WERI-Rb-1 (cell line): Measurements from ENCODE around the gene HOXB3.
A peak's percentile ranks its signal among the peaks of the same experiment; 100 is the strongest.

Experiments used
- DNase-seq: peaks from one replicate; pipeline ENCODE4 v3.0.0-alpha.2; 2020
- H3K27ac ChIP-seq: fragments of 250-450 bp; sonication (Bioruptor Pico); 2 replicates; pipeline ENCODE4 v1.5.1; 2020; ENCODE audit warnings: mild to moderate bottlenecking, moderate library complexity
- H3K27me3 ChIP-seq: fragments of 250-450 bp; sonication (Bioruptor Pico); 2 replicates; pipeline ENCODE4 v1.5.1; 2021; ENCODE audit warnings: mild to moderate bottlenecking, low read depth, moderate library complexity; ENCODE audit not compliant: insufficient read depth, severe bottlenecking
- H3K36me3 ChIP-seq: fragments of 250-450 bp; sonication (Bioruptor Pico); 2 replicates; pipeline ENCODE4 v1.5.1; 2020; ENCODE audit warnings: mild to moderate bottlenecking, moderate library complexity
- H3K4me3 ChIP-seq: 2 replicates; pipeline ENCODE4 v1.5.1; 2011; ENCODE audit warnings: low read depth, mild to moderate bottlenecking, control low read depth, low read length
- H3K9me3 ChIP-seq: fragments of 250-450 bp; sonication (Bioruptor Pico); 2 replicates; pipeline ENCODE4 v1.5.1; 2021; ENCODE audit warnings: mild to moderate bottlenecking, moderate library complexity; ENCODE audit not compliant: severe bottlenecking
- TF ChIP-seq, protein P1 (sequence below): IDR thresholded peaks from 2 replicates; pipeline ENCODE4 v1.5.1; 2011; ENCODE audit warnings: low read depth, mild to moderate bottlenecking, control low read depth, inconsistent platforms, low read length

The HOXB3 gene

GRCh38 chr17:48609759-48610281 is 19.8 kb upstream of the HOXB3 start:
- H3K27me3 ChIP-seq = peaks cover 72% of the 10 kb centered on the region
- peak; percentile 51 for DNase-seq
- H3K27ac ChIP-seq = peak overlapping the region; percentile 59
- H3K36me3 ChIP-seq = no peaks in the 10 kb centered on the region
- H3K9me3 ChIP-seq = no peaks in the 10 kb centered on the region
- TF ChIP-seq, protein P1, sequence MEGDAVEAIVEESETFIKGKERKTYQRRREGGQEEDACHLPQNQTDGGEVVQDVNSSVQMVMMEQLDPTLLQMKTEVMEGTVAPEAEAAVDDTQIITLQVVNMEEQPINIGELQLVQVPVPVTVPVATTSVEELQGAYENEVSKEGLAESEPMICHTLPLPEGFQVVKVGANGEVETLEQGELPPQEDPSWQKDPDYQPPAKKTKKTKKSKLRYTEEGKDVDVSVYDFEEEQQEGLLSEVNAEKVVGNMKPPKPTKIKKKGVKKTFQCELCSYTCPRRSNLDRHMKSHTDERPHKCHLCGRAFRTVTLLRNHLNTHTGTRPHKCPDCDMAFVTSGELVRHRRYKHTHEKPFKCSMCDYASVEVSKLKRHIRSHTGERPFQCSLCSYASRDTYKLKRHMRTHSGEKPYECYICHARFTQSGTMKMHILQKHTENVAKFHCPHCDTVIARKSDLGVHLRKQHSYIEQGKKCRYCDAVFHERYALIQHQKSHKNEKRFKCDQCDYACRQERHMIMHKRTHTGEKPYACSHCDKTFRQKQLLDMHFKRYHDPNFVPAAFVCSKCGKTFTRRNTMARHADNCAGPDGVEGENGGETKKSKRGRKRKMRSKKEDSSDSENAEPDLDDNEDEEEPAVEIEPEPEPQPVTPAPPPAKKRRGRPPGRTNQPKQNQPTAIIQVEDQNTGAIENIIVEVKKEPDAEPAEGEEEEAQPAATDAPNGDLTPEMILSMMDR = no peak
- H3K4me3 ChIP-seq = peak overlapping the region; percentile 91

DNA sequence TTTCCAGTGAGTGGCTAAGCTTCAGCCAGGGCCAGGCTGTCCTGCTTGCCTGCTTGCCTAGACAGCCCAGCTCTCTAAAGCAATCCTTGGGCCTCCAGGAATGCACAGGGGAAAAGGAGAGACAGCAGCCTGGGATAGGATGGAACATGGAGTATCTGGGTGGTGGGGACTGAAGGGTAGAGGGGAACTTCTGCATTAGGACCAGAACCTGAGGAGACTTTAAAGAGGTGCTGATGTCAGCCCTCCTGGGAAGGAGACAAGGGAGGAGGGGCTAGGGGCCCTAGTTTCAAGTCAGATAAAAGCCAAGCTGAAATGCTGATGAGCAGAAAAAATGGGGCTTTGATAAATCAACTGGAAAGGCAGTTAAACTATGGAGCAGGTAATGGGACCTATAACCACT is 19.0 kb upstream of the HOXB3 start:
- peaks cover 73% of the 10 kb centered on the region for H3K27me3 ChIP-seq
- no peaks in the 10 kb centered on the region for H3K36me3 ChIP-seq
- TF ChIP-seq, protein P1 = no peak
- DNase-seq = no peak
- no peak overlapping the region for H3K27ac ChIP-seq
- no peaks in the 10 kb centered on the region for H3K9me3 ChIP-seq
- H3K4me3 ChIP-seq = no peak overlapping the region

- H3K27ac ChIP-seq = no peak overlapping the region
- H3K27me3 ChIP-seq = peaks cover 73% of the 10 kb centered on the region
Measured at GRCh38 chr17:48608494-48608834, 18.4 kb upstream of the HOXB3 start.

GRCh38 chr17:48606892-48607614 is 17.0 kb upstream of the HOXB3 start:
- no peaks in the 10 kb centered on the region for H3K36me3 ChIP-seq
- TF ChIP-seq, protein P1 = no peak
- H3K4me3 ChIP-seq = no peak overlapping the region
- H3K27ac ChIP-seq = no peak overlapping the region
- H3K27me3 ChIP-seq = peaks cover 77% of the 10 kb centered on the region
- DNase-seq = no peak
- peaks cover 5% of the 10 kb centered on the region for H3K9me3 ChIP-seq

More at GRCh38 chr17:48608494-48608834, 18.4 kb upstream of the HOXB3 start:
- H3K36me3 ChIP-seq = no peaks in the 10 kb centered on the region
- no peak overlapping the region for H3K4me3 ChIP-seq
- DNase-seq = no peak
- no peaks in the 10 kb centered on the region for H3K9me3 ChIP-seq
- TF ChIP-seq, protein P1 = no peak

DNA sequence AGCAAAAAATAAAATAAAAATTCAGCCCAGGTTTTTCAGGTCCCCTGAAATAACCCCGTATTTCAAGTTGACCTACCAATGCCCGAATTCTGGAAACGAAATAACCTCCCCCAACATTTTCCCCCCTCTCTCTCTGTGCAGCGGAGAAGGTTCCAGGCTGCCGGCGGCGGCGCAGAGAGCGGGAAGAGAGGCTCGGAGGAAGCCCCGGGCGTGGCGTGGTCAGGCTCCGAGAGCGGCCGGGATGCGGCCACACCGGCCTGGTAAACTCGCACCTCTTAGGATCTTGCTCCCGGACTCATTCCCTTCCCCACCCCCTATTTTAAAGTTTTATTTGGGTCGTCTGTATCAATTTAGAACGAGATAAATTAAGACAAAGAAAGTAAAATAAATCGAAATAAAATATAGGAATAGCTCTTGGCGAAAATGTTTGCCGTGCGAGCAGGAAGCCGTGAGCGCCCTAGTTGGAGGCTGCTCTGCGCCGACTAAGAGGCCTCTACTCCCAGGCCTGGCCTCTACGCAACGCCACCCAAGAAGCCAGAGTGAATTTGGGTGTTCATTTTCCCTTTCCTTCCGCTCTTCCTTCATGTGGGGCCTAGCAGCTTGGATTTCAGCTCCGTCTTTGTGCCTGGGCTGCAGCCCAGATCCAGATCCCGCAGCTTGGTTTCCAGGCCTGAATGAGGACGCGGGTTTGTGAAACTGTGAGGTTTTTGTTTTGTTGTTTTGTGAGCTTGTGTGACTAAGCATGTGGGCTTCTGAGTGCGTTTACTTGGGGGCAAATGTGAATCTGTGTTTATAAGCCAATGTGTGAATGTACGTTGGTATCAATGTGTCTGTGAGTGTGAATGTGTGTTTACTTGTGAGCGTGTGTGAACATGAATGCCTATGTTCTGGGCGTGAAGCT is 16.2 kb upstream of the HOXB3 start:
- no peak for DNase-seq
- peaks cover 80% of the 10 kb centered on the region for H3K27me3 ChIP-seq
- no peaks in the 10 kb centered on the region for H3K36me3 ChIP-seq
- H3K4me3 ChIP-seq = no peak overlapping the region
- TF ChIP-seq, protein P1 = no peak
- H3K9me3 ChIP-seq = peaks cover 5% of the 10 kb centered on the region
- no peak overlapping the region for H3K27ac ChIP-seq
